Epithelial cell of prostate (primary cell): Measurements from ENCODE around the gene SYNDIG1.

Experiments used
- DNase-seq: peaks from one replicate; pipeline ENCODE4 v3.0.0-alpha.2; 2011; ENCODE audit warnings: low read depth, low spot score
- H3K27ac ChIP-seq: fragments of 450-650 bp; 2 replicates; pipeline ENCODE4 v1.5.1; 2017; ENCODE audit warnings: mild to moderate bottlenecking

SYNDIG1 gene

DNA sequence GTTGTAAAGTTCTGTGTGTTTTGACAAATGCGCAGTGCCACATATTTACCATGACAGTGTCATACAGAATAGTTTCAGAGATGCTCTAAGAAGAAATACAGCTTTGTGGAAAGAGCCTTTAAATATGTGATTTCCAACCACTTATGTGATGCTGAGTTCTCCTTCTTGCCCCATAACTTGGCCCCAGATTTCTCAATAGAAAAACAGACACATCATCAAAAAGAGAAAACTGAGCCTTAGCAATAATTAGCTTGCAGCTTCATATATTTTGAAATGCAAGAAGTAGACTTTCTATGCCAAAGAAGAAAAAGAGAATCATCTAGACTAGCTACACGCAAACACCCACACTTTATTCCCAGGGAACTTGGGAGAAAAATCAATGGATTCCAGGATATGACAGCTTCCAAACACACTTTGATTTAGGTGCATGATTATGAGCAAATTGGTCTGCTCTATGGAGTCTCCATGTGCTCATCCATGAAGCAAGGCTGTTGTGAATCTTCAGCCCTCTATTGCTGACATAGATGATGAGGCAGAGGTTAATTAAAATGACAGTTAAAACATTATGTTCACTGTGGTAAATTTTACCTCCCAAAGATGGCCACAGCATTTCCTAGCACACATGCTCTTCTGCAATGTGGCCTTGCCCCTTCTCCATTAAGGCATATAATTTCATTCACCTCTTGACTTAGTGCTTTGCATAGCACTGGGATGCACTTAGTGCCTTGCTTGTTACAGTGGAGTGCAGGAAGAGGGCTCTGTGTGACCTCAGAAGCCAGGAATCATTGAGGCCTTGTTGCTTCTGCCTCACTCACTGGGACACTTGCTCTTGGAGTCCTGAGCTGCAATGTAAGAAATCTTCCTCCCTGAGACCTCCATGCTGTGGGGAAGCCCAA, 174.6 kb downstream of the SYNDIG1 start:
- H3K27ac ChIP-seq: no peak overlapping the region
- no peak for DNase-seq

DNA sequence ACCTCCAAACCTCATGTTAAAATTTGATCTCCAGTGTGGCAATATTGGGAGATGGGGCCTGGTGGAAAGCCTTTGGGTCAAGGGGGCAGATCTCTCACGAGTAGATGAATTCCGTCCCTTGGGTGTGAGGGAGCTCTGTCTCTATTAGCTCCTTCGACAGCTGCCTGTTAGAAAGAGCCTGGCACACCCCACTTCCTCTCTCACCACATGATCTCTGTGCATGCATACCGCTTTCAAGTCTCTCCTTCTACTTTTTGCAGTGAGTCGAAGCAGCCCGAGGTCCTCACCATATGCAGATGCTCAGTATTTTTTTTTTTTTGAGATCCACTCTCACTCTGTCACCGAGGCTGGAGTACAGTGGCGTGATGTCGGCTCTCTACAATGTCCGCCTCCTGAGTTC, 176.9 kb downstream of the SYNDIG1 start:
- no peak for DNase-seq
- H3K27ac ChIP-seq: no peak overlapping the region

DNA sequence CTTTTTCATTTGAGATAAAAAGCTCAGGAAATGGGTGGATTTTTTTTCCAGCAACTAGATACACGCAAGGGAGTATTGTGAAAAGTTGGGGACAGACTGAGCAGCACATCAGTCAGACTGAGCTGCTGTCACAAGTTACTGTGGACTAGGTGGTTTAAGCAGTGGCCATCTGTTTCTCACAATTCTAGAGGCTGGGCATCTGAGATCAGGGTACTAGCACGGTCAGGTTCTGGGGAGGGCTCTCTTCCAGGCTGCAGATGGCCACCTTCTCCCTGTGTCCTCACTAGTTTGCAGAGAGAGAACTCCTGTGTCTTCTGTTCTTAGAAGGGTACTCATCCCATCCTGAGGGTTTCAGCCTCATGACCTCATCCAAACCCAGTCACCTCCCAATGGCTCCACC, 178.3 kb downstream of the SYNDIG1 start:
- H3K27ac ChIP-seq: no peak overlapping the region
- DNase-seq: no peak

DNA sequence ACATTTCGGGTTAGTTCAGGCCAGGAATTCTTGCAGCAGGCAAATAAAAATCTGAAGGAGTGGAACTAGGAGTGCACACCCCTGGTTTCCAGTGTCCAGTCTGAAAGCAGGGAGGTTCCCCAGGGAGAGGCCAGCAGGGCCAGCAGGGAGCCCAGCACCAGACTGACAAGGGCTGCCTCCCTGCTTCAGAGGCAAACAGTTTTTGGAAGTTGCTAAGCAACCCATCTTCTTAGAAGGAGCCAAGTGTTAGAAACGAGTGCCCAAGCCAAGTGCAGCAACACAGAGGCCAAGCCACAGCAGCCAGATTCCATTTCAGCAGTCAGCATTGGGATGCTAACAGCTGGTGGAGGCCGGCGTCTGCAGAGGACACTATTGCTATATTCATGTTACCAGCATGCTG, 179.1 kb downstream of the SYNDIG1 start:
- no peak overlapping the region for H3K27ac ChIP-seq
- DNase-seq: no peak

DNA sequence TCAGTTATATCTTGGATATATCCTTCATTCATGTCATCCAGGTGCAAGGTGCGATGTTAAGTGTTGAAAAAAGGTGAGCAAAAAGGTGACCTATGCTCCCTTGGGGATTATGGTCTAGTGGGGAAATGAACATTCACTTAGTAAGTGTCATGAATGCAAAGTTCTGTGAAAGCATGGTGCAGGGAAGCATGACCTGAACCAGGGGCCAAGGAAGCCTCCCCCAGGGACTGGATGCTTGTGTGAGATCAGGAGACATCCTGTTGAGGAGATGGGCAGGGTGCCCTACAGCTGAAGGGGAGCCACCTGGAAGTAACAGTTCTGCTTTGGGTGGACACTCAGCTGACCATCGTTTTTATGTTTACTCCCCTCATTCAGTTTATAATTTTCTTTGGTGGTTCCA, 179.5 kb downstream of the SYNDIG1 start:
- DNase-seq: no peak
- H3K27ac ChIP-seq: no peak overlapping the region

DNA sequence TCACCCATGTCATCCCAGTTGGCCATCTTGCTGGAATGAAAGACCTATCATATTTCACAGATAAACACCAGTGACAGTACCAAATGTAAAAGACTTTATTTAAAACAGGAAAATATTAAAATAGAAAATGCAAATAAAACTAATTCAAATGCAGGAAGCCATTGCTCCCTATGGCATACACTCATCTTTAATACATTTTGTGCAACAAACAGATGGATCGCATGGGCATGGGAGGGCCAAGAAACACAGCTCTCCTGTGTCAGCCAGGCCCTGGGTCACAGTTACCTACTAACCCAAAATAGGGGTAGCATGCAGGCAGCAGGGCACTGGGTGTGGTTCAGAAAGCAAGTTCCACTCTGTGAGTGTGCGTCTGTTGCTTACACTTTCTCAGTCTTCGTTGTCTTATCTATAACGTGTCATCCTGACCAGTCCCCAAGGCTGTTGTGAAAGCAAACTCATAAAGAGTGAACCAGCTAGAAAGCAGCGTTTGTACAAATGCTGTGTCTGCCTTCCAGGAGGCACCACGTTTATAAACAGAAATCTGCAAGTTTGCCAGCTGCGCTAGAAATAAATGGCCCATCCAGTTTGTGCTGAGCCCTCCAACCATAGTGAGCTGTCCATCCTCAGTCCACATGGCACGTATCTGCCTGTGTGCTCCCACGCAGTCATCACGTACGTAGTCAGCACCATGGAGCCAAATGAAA, 180.5 kb downstream of the SYNDIG1 start:
- no peak for DNase-seq
- no peak overlapping the region for H3K27ac ChIP-seq

DNA sequence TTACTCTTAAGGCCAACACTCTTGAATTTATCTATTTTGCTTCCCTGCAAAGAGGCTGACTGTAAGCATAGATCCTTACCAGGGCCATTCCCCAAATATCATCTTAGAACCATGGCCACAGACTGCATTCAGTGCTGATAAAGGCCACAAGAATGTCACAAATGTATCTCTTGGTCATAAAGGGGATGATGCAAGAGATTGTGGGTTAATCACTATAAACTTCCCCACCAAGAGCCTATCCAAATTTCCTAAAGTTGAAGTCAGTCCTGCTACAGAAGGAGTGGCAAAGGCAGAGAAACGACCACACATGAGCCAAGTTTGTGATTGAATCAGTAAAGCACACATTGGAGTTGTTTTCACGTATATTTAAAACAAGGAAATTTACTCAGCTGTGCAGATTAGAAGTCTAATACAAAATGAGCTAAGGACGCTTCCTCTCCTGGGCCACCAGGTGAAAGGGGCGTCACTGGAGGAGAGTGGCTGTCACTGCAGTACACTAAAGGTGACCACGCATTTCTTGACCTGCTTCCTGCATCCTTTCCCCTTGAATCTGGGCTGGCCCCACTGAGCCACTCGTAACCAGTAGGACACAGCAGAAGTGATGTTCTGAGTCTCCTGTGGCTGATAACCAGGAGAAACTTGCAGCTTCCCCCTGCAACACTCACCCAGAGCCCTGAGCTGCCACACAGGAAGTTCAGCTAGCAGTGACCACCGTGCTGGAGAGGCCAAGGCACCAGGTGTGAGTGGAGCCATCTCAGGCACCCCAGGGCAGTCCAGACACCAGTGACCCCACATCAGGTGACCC, 181.9 kb downstream of the SYNDIG1 start:
- no peak overlapping the region for H3K27ac ChIP-seq
- no peak for DNase-seq

DNA sequence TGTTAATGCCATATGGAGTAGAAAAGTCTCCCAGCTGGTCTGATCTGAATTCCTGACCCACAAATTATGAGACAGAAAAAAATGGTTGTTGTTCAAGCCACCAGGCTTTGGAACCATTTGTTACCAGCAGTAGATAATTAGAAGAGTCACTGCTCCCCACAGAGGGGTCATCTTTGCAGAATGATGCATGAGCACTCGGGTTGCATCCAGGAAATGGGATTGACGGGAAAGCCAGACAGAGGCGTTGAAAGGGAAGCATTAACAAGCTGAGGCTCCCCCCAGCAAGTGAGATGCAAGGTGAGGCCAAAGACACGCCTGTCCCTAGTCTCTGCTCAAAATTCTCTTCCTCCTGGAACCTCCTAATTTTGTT, 182.5 kb downstream of the SYNDIG1 start:
- no peak for DNase-seq
- H3K27ac ChIP-seq: no peak overlapping the region

DNA sequence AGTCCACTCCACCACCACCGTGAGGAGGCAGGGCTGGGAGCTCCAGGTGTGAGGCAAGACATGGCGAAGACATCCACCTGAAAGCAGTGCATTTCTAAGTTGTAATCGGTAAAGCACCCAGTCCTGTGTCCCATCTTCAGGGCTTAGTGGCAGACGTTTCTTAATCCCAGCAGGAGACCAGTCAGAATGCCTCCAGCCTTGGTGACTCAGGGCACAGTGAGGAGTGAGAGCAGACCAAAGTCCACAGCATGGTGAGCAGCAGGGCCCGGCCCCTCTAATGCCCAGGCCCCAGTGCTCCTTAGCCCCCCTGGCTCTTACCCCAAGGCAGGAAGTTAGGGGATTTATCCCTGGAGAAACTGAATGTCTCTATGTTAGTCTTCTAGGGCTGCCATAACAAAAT, 183.9 kb downstream of the SYNDIG1 start:
- no peak overlapping the region for H3K27ac ChIP-seq
- DNase-seq: no peak

DNA sequence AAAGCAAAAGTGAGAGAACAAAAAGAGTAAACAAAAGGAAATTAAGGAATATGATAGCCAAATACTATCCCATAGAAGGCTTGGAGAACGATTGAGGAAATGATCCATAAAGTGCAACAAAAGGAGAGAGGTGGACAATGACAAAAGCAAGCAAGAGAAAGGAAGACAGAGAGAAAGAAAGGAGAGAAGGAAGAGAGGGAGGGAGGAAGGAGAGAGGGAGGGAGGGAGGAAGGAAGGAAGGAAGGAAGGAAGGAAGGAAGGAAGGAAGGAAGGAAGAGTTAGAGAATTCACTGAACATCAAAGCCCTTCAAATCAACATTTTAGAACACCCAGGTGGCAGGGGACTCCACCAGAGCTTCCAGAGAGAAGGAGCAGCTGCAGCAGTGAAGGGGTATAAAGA, 185.0 kb downstream of the SYNDIG1 start:
- DNase-seq: no peak
- H3K27ac ChIP-seq: no peak overlapping the region

DNA sequence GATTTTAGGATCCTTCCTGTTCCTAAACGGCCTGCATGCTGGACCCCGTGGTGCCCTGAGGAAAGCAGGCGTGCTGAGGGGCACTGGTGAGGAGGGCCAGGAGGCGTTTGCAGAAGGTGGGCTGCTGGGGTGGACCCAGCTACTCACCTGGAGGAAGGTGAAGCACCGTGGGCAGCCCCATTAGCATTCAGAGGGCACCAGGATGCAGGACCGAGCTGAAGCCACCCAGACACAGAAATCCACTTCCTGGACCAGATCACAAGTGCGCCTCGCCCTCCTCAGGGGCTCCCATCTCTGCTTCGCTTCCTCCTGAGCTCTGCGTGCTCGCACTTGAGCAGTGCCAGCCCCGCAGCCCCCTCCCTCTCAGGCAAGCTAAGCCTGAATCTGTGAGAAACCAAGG, 187.0 kb downstream of the SYNDIG1 start:
- H3K27ac ChIP-seq: no peak overlapping the region
- DNase-seq: no peak

DNA sequence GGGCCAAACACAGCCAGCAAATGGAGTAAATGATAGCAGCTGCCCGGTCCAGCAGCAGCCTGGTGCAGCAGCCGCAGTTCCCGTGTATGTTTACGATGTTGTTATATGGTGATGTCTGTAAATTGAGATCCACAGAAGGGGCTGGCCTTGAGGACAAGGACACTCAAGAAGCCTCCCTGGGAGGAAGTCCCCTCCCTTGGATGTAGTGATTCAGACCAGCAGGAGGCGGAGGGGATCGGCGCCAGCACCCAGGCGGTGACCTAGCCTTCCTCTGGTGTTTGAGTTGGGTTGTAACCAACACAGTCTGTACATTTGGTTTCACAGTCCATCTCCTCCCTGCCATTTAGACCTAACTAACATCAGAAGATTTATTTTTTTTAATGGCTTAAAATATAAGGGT, 187.8 kb downstream of the SYNDIG1 start:
- H3K27ac ChIP-seq: no peak overlapping the region
- no peak for DNase-seq

DNA sequence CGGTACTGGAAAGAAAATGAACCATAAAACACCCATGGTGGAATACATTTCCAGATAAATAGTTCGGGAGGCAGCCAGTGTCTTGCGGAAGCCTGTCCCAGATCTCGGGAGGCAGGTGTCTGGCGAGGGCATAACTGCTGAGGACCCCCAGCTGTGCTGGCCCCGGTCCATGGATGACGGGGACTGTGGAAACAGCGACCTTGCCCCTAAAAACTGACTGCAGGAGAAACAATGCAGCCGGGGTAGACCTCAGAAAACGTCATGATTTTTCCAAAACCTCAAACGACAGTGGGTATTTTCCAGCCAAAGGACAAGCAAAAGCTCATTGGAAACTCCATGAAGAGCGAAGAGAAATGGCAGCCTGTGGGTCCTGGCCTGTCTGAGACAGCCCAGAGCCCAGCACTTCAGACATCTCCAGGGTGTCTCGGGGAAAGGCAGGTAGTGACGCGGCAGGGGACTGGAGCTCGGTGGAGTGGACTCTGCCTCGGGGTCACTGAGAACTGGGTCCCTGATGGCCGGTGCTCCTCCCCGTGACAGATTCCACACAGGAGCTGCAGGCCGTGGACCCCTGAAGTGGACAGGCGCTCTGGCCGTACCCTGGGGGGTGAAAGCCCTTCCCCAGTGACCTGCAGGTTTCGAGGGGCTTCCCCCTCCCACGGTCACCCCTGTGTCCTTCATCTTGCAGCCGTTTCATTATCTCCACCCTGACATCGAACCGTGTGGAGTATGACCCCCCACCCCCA, 188.6 kb downstream of the SYNDIG1 start:
- no peak for DNase-seq
- H3K27ac ChIP-seq: no peak overlapping the region

DNA sequence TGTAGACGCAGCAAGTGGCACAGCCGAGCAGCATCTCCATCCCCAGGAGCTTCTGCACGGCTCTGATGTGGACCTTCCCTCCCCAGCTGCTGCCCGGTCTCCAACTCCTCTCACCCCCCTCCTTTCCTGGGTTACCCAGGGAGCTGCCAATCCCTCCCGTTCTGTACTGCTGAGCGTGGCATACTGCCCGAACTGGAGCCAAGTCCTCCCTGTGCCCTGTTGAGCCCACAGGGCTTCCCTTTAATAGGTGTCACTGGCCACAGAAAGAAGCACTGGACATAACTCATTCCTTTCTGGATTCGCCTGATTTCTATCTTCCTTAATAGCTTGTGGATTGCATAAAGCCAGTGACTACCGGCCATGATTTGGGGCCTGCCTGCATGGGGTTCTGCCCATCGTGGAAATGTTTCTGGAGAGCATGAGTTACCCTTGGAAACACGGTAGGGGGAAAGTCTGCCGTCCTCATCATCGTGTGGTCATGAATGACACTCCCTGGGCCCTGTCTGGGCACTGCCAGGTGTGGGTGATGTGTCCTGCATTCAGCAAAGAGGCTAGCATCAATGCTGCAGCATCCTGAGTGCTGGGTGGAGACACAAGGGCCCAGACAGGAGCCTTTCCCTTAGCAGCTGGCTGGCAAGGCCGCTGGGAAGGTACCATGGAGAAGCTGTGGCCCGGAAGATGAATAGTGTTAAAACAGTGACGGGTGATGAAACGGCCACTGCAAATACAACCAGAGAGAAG, 189.7 kb downstream of the SYNDIG1 start:
- H3K27ac ChIP-seq: no peak overlapping the region
- DNase-seq: no peak

DNA sequence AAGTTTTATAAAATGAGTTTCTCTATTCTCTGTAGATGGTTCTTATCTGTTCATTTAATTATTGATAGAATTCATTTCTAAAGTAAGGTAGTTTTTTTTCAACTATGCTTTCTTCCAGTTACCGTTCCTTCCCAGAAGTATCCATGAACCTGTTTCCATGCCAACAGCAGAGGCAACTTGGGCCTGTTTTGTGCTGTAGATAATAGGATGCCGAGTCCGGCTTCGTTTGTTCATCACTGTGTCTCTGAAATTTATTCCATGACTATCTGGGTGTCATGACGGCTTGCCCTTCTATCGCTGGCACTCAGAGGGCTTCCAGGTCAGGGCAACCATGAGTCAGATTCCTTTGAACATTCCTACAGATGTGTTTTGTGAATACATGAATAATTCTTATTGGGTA, 190.4 kb downstream of the SYNDIG1 start:
- H3K27ac ChIP-seq: no peak overlapping the region
- no peak for DNase-seq

DNA sequence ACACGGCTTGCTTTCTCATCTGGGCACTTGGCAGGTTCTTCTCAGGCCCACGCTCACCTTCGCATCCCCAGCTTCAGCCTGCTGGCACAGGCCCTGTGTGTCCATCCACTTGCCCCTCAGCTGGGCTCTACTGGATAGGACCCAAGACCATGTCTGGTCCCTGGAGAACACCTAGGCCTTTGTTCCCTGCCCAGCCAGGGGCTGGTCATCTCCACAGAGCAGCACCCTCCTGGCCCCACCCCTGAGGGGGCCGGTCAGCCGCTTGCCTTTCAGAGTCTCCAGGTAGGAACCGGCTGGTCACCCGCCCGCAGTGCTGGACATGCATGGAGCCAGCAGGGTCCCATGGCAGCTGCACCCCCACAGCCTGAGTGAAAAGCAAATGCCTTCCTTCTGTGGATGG, 191.2 kb downstream of the SYNDIG1 start:
- H3K27ac ChIP-seq: no peak overlapping the region
- DNase-seq: no peak

DNA sequence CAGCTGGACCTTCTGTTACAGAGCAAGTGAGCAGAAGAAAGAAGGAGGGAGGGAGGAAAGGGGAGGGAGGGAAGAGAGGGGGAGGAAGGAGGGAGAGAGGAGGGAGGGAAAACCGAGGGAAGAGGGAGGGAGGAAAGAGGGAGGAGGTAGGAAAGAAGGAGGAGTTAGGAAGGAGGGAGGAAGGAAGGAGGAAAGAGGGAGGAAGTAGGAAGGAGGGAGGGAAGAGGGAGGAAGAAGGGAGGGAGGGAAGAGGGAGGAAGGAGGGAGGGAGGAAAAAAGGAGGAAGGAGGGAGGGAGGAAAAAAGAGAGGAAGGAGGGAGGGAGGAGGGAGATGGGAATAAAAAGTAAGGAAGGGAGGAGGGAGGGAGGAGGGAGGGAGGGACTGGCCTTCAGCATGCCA, 191.8 kb downstream of the SYNDIG1 start:
- no peak overlapping the region for H3K27ac ChIP-seq
- DNase-seq: no peak

DNA sequence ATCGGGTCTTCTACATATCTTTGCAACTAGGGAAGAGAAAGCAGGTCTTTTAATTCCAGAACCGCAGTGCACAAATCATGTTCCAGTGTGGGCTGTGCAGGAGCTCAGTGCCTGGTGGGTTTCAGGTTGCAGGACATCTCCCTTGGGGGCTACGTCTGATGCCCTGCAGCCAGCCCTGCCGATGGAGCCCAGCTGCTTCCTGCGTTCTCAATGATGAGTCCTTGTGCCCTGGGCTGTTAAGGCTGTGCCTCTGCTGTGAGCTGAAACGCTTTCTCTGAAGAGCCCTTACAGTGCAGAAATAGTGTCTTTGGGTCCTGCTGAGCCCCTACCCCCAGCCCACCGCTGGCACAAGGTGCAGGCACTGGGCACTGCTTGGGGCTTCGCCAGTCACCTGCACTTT, 192.9 kb downstream of the SYNDIG1 start:
- H3K27ac ChIP-seq: no peak overlapping the region
- no peak for DNase-seq

DNA sequence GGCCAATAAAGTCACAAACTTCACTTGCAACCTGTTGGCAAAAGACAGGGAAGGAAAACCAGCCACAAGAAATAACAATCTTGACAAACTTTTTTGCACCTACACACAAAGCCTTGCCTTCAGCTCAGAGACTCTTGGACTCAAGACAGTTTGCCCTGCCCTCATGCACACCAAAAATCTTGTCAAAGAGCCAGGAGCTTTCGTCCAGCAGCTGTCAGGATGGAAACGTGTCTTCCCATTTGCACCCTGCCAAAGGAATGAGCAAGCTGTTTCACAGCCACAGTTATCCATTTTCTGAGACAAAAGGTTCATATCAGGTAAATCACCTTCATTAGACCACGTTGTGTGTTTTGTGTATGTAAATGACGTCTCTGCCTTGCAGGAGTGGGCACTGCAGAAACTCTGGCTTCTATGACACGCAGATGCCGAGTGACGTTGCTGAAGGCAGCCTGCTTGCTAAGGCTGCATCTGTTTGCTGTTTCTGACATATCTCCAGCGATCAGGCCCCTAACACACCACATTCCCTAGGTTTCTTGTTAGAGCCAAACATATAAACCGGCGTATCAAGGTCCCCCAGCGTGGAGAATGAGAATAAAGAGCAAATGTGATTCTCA, 193.4 kb downstream of the SYNDIG1 start:
- no peak overlapping the region for H3K27ac ChIP-seq
- no peak for DNase-seq
